Peyer's patch (tissue), 4 donors: ENCODE results near the gene ILF3. TPM values are rescaled to one million over a fixed set of nuclear protein-coding genes. Genes with fewer than 3 reads are reported as not detected.
"Not testable (repeated sequence)": the region's sequence is repeated elsewhere in the genome, so short reads cannot be mapped to it uniquely, and the experiment has no call there.

Source experiments
- DNase-seq, 3 donors: peaks; one replicate each; pipeline ENCODE4 v3.0.0-alpha.2; 2017 to 2019
- H3K27ac ChIP-seq, 4 donors: fragments of 200-600 bp; sonication (generic); one replicate each; pipeline ENCODE4 v1.5.1; 2016 to 2019
- H3K27me3 ChIP-seq, 2 donors: fragments of 200-600 bp; sonication (generic); one replicate each; pipeline ENCODE4 v1.5.1; 2019
- H3K36me3 ChIP-seq, 3 donors: fragments of 200-600 bp; sonication (generic); one replicate each; pipeline ENCODE4 v1.5.1; 2016 to 2019
- H3K4me1 ChIP-seq, 4 donors: fragments of 200-600 bp; sonication (generic); one replicate each; pipeline ENCODE4 v1.5.1; 2016 to 2019
- H3K4me3 ChIP-seq, 4 donors: fragments of 200-600 bp; sonication (generic); 1 replicate in 3 of 4; 2 replicates in 1 of 4; pipeline ENCODE4 v1.5.1; 2016 to 2019; ENCODE audit warnings: mild to moderate bottlenecking in 1 of 4
- H3K9me3 ChIP-seq, 4 donors: fragments of 200-600 bp; sonication (generic); one replicate each; pipeline ENCODE4 v1.5.1; 2016 to 2019; ENCODE audit warnings: mild to moderate bottlenecking in 1 of 4
- POLR2A ChIP-seq, 2 donors: fragments of 450-650 bp; IDR thresholded peaks; one replicate each; pipeline ENCODE4 v1.5.1; 2017; ENCODE audit warnings: antibody characterized with exemption in 2 of 2, mild to moderate bottlenecking in 2 of 2, moderate library complexity in 2 of 2
- total RNA-seq, 4 donors: library from RNA; depleted of rRNA; stranded (reverse); fragments of >200 nt; gene quantifications; one replicate each; pipeline ENCODE4 v1.1.0, GENCODE V29; 2016
- TF ChIP-seq, protein P1 (sequence below), 6 experiments: fragments of 450-650 bp in 4 of 6; fragments of 200-600 bp in 2 of 6; sonication (generic) in 1 of 6; IDR thresholded peaks; one replicate each; pipeline ENCODE4 v1.5.1; 2017 to 2019; ENCODE audit warnings: antibody characterized with exemption in 6 of 6, mild to moderate bottlenecking in 3 of 6, moderate library complexity in 1 of 6

ILF3 gene
- total RNA-seq, 4 donors from 2014 or later, result 73.4 to 227 (median 139) TPM

DNA sequence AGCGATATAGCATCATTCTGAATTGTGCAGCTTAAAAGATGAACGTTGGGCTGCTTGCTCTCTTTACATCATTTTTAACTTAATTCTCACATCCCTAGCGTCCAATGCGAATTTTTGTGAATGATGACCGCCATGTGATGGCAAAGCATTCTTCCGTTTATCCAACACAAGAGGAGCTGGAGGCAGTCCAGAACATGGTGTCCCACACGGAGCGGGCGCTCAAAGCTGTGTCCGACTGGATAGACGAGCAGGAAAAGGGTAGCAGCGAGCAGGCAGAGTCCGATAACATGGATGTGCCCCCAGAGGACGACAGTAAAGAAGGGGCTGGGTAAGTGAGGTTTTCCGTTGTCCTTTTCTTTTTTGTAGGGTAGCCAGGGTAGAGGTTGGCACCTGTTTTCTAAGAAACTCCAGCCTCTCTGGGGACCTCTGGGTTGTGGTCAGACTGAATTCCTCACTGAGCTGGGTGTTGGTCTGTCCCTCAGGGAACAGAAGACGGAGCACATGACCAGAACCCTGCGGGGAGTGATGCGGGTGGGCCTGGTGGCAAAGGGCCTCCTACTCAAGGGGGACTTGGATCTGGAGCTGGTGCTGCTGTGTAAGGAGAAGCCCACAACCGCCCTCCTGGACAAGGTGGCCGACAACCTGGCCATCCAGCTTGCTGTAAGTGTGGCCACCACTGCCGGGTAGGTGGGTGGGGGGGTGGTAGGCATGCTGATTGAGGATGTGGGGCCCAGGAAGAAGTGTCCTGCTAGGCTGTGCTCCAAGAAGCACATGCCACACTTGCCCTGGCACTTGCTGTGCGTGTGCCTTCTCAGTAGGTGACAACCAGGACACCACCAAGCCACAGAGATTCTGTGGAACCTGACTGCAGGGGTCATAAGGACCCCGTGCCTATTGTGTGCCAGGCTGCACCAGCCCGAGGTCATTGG, 17.0 kb downstream of the ILF3 start:
- no peak for DNase-seq
- peaks cover 0 to 11% (median 0%) of the 10 kb centered on the region in 4 donors for H3K4me1 ChIP-seq
- no peaks in the 10 kb centered on the region for H3K27me3 ChIP-seq
- H3K27ac ChIP-seq, result no peak overlapping the region
- H3K4me3 ChIP-seq, result no peak overlapping the region
- peaks cover 0 to 47% (median 0%) of the 10 kb centered on the region in 3 donors for H3K36me3 ChIP-seq
- H3K9me3 ChIP-seq, result no peaks in the 10 kb centered on the region
- TF ChIP-seq, protein P1, sequence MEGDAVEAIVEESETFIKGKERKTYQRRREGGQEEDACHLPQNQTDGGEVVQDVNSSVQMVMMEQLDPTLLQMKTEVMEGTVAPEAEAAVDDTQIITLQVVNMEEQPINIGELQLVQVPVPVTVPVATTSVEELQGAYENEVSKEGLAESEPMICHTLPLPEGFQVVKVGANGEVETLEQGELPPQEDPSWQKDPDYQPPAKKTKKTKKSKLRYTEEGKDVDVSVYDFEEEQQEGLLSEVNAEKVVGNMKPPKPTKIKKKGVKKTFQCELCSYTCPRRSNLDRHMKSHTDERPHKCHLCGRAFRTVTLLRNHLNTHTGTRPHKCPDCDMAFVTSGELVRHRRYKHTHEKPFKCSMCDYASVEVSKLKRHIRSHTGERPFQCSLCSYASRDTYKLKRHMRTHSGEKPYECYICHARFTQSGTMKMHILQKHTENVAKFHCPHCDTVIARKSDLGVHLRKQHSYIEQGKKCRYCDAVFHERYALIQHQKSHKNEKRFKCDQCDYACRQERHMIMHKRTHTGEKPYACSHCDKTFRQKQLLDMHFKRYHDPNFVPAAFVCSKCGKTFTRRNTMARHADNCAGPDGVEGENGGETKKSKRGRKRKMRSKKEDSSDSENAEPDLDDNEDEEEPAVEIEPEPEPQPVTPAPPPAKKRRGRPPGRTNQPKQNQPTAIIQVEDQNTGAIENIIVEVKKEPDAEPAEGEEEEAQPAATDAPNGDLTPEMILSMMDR (IDR thresholded peaks at IDR 0.05), result no peak
- TF ChIP-seq POLR2A (IDR thresholded peaks at IDR 0.05), result no peak

DNA sequence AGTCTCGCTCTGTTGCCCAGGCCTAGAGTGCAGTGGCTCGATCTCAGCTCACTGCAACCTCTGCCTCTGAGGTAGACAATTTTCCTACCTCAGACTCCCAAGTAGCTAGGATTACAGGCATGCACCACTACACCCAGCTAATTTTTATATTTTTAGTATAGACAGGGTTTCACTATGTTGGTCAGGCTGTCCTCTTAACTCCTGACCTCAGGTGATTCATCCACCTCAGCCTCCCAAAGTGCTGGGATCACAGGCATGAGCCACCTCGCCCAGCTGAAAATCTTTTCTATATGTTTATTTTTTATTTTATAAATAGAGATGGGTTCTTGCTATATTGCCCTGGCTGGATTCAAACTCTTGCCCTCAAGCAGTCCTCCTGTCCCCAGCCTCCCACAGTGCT, 17.8 kb downstream of the ILF3 start:
- not testable (repeated sequence) for H3K27ac ChIP-seq, H3K4me1 ChIP-seq, H3K9me3 ChIP-seq, H3K4me3 ChIP-seq, H3K27me3 ChIP-seq, DNase-seq
- H3K36me3 ChIP-seq, result peaks cover 0 to 52% (median 0%) of the 10 kb centered on the region in 3 donors

GRCh38 chr19:10675214-10675613, 21.1 kb downstream of the ILF3 start:
- not testable (repeated sequence) for H3K9me3 ChIP-seq, H3K4me1 ChIP-seq, H3K27me3 ChIP-seq, H3K4me3 ChIP-seq, H3K27ac ChIP-seq, DNase-seq
- H3K36me3 ChIP-seq, result peaks cover 0 to 85% (median 0%) of the 10 kb centered on the region in 3 donors

DNA sequence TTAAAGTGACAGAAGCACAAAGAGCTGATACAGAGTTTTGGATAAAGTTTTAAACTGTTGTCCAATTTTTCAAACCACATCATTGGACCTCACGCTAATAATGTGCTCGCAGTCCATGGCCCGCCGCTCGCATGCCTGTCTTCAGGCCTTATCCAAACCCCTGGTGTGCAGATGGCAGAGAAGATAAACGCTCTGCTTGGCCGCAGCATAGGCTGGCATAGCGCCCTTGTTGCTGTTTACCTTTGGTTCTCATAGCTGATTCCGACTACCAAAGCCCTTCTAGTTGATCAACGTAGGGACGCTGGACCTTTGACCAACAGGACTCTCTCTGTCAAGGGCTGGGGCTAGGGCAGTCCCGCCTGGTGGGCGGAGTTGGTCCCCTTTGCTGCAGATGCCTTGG, 23.6 kb downstream of the ILF3 start:
- Histone ChIP-seq H3K27me3 (no peaks in the 10 kb centered on the region), H3K4me3 (no peak overlapping the region), H3K9me3 (no peaks in the 10 kb centered on the region), H3K36me3 (peaks cover 0 to 90% (median 4%) of the 10 kb centered on the region in 3 donors), H3K27ac (no peak overlapping the region), H3K4me1 (no peaks in the 10 kb centered on the region)
- DNase-seq, result no peak
- TF ChIP-seq, protein P1 (IDR thresholded peaks at IDR 0.05), result no peak
- TF ChIP-seq POLR2A (IDR thresholded peaks at IDR 0.05), result no peak

DNA sequence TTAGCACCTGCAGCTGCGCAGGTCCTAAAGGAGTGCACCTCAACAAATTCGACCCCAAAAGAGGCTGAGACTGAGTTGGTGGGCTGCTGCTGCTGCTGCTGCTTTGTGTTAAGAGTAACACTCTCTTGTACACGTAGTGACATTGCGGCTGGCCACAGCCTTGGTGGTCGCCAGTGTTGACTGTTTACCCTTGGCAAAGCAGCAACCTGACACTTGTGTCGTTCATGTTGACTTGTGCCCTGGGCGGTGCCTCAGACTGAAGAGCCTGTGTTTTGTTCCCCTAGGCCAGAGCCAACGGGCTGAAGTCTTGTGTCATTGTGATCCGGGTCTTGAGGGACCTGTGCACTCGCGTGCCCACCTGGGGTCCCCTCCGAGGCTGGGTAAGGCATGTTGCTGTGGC, 24.7 kb downstream of the ILF3 start:
- no peak overlapping the region for H3K27ac ChIP-seq
- no peak overlapping the region for H3K4me3 ChIP-seq
- no peaks in the 10 kb centered on the region for H3K27me3 ChIP-seq
- no peaks in the 10 kb centered on the region for H3K9me3 ChIP-seq
- peaks cover 0 to 90% (median 4%) of the 10 kb centered on the region in 3 donors for H3K36me3 ChIP-seq
- TF ChIP-seq POLR2A (IDR thresholded peaks at IDR 0.05), result no peak
- TF ChIP-seq, protein P1 (IDR thresholded peaks at IDR 0.05), result no peak
- no peak for DNase-seq
- H3K4me1 ChIP-seq, result no peaks in the 10 kb centered on the region

DNA sequence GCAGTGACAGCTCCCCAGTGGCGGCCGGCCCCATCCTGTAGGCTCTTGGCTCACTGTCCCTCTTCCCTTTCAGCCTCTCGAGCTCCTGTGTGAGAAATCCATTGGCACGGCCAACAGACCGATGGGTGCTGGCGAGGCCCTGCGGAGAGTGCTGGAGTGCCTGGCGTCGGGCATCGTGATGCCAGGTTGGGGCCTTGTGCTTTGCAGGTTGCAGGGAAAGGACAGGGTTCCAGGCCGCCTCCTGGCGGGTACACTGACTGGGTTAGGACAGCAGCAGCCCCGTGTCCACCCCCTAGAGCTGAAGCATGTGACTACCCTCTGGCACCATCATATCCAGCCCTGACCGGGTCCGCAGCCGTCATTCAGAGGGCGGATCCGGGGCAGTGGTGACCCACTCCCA, 25.6 kb downstream of the ILF3 start:
- H3K27ac ChIP-seq, result no peak overlapping the region
- H3K4me3 ChIP-seq, result no peak overlapping the region
- no peaks in the 10 kb centered on the region for H3K4me1 ChIP-seq
- no peaks in the 10 kb centered on the region for H3K9me3 ChIP-seq
- TF ChIP-seq POLR2A (IDR thresholded peaks at IDR 0.05), result no peak
- TF ChIP-seq, protein P1 (IDR thresholded peaks at IDR 0.05), result no peak
- peaks cover 0 to 94% (median 4%) of the 10 kb centered on the region in 3 donors for H3K36me3 ChIP-seq
- no peak for DNase-seq
- no peaks in the 10 kb centered on the region for H3K27me3 ChIP-seq
